Hematopoietic multipotent progenitor cell treated with erythropoietin and hydrocortisone succinate and interleukin-3 and kit ligand, for 4 days (in vitro differentiated cells): ENCODE data around the gene GPR22.
A peak's percentile ranks its signal among the peaks of the same experiment; 100 is the strongest.

Experiments used
- DNase-seq: peaks from one replicate; pipeline ENCODE4 v3.0.0-alpha.2; 2015

GPR22 gene

GRCh38 chr7:107469929-107470328, at the start of gene GPR22:
TSS of gene GPR22 (plus strand) at chr7:107470057. CDS start at chr7:107474061, 4,004 bp downstream.
- no peak for DNase-seq

- DNase-seq: no peak
Observed at GRCh38 chr7:107427462-107427861, 42.4 kb upstream of the GPR22 start.

- no peak for DNase-seq
Observed at GRCh38 chr7:107428642-107429041, 41.2 kb upstream of the GPR22 start.

GRCh38 chr7:107430057-107430456, 39.8 kb upstream of the GPR22 start:
- DNase-seq: no peak

GRCh38 chr7:107432261-107432660, 37.6 kb upstream of the GPR22 start:
- DNase-seq: no peak

GRCh38 chr7:107435749-107436148, 34.1 kb upstream of the GPR22 start:
- DNase-seq: no peak

- DNase-seq: no peak
Observed at GRCh38 chr7:107439025-107439424, 30.8 kb upstream of the GPR22 start.

GRCh38 chr7:107441581-107442422, 28.1 kb upstream of the GPR22 start:
- DNase-seq: peak; percentile 37

GRCh38 chr7:107442678-107443077, 27.2 kb upstream of the GPR22 start:
- no peak for DNase-seq

- DNase-seq: no peak
Observed at GRCh38 chr7:107446531-107446930, 23.3 kb upstream of the GPR22 start.

GRCh38 chr7:107446988-107447387, 22.9 kb upstream of the GPR22 start:
- no peak for DNase-seq

- no peak for DNase-seq
Observed at GRCh38 chr7:107450970-107451369, 18.9 kb upstream of the GPR22 start.

- no peak for DNase-seq
Observed at GRCh38 chr7:107453388-107453787, 16.5 kb upstream of the GPR22 start.

GRCh38 chr7:107461938-107462533, 7.8 kb upstream of the GPR22 start:
- no peak for DNase-seq

- DNase-seq: peak; percentile 79
Observed at GRCh38 chr7:107463139-107464078, 6.4 kb upstream of the GPR22 start.

GRCh38 chr7:107464666-107465226, 5.1 kb upstream of the GPR22 start:
- no peak for DNase-seq

- DNase-seq: no peak
Observed at GRCh38 chr7:107467972-107468371, 1.9 kb upstream of the GPR22 start.

GRCh38 chr7:107468824-107469223, 1.0 kb upstream of the GPR22 start:
- no peak for DNase-seq

- DNase-seq: no peak
Observed at GRCh38 chr7:107471292-107472070, 1.6 kb downstream of the GPR22 start.

GRCh38 chr7:107472116-107472515, 2.3 kb downstream of the GPR22 start:
- no peak for DNase-seq

- DNase-seq: no peak
Observed at GRCh38 chr7:107474104-107474521, 4.3 kb downstream of the GPR22 start.

- no peak for DNase-seq
Observed at GRCh38 chr7:107479303-107479702, 9.4 kb downstream of the GPR22 start.
